Activated CD4-positive, alpha-beta T cell treated with anti-CD3 and anti-CD28 coated beads, Interleukin-2, amount 10 ng/mL, durations not matched to agents 24 days and 14 days (primary cell): Measurements from ENCODE around the gene DLGAP1. TPM values are rescaled to one million over a fixed set of nuclear protein-coding genes. Genes with fewer than 3 reads are reported as not detected.

ENCODE experiments used
- DNase-seq: peaks from one replicate; pipeline ENCODE4 v3.0.0; 2022
- H3K27ac Mint-ChIP-seq: one replicate; pipeline ENCODE4 v1.8.0; 2022; ENCODE audit warnings: mild to moderate bottlenecking, mixed read lengths
- H3K27me3 Mint-ChIP-seq: one replicate; pipeline ENCODE4 v1.8.0; 2022; ENCODE audit warnings: mixed read lengths
- H3K36me3 Mint-ChIP-seq: one replicate; pipeline ENCODE4 v1.8.0; 2022; ENCODE audit warnings: low read depth, mild to moderate bottlenecking, mixed read lengths
- H3K4me1 Mint-ChIP-seq: one replicate; pipeline ENCODE4 v1.8.0; 2021; ENCODE audit warnings: mixed read lengths
- H3K4me3 Mint-ChIP-seq: one replicate; pipeline ENCODE4 v1.8.0; 2022; ENCODE audit warnings: mild to moderate bottlenecking, moderate library complexity, mixed read lengths
- H3K9me3 Mint-ChIP-seq: one replicate; pipeline ENCODE4 v1.8.0; 2021; ENCODE audit warnings: mixed read lengths
- intact Hi-C: fragments of 100-400 bp; cut with micrococcal nuclease; formaldehyde crosslinking; loops from one replicate; pipeline ENCODE4 v1.15.1; 2023
- total RNA-seq: library from RNA; stranded (reverse); gene quantifications from 2 replicates; pipeline ENCODE4 v1.2.3, GENCODE V29; 2022

The DLGAP1 gene
- total RNA-seq, 1 donor from 2014 or later: 1.5 TPM

DNA sequence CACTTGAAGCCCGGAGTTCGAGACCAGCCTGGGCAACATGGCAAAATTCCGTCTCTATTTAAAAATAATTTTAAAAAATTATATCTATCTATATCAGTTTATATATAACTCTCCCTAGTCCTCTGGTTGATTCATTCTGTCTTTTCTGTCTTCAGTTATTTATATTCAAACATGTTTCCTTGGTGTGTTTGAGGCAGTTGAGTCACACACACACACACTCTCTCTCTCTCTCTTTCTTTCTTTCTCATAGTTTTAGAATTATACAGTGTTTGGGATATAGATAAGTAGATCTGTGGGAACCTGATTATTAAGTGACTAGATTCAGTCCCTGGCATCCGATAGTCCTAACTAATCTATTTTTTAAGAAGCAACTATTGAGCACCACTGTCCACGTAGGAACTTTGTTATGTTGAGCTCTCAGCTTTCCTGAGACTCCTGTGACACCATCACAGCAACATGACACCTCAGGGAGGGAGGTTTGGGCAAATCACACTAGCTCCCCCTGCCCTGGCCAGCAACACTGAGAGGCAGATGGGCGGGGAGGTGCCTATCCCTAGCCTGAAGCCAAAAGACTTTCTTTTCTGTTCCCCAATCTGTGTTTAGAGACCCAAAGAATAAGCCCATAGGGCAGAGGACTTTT, 482.7 kb downstream of the DLGAP1 start:
- Mint-ChIP-seq H3K36me3 (no peaks in the 10 kb centered on the region), H3K27me3 (peaks cover 7% of the 10 kb centered on the region), H3K4me1 (no peaks in the 10 kb centered on the region), H3K27ac (no peak overlapping the region), H3K9me3 (no peaks in the 10 kb centered on the region), H3K4me3 (no peak overlapping the region)
- no peak for DNase-seq
- intact Hi-C loops: no loop called here

DNA sequence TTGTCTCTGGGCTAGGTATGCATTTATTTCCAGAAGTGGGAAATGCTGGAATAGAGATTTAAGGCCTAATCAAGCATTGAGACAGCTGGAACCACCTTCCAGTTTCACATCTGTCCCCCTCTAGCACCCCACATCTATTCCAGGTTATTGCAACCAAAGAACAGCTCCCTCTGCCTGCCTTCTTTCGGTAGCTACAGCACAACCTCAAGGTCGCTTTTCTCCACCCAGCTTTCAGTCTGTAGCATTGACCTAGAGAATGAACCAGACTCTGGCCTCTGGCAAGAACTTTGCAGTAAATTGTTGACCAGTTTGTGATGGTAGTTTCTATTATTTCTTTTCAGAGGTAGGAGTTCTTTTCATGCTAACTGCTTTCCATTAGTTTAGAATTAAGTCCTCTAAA, 484.2 kb downstream of the DLGAP1 start:
- no peaks in the 10 kb centered on the region for H3K36me3 Mint-ChIP-seq
- intact Hi-C loops: no loop called here
- H3K27me3 Mint-ChIP-seq: peaks cover 15% of the 10 kb centered on the region
- no peaks in the 10 kb centered on the region for H3K4me1 Mint-ChIP-seq
- H3K27ac Mint-ChIP-seq: no peak overlapping the region
- no peak for DNase-seq
- no peaks in the 10 kb centered on the region for H3K9me3 Mint-ChIP-seq
- no peak overlapping the region for H3K4me3 Mint-ChIP-seq

DNA sequence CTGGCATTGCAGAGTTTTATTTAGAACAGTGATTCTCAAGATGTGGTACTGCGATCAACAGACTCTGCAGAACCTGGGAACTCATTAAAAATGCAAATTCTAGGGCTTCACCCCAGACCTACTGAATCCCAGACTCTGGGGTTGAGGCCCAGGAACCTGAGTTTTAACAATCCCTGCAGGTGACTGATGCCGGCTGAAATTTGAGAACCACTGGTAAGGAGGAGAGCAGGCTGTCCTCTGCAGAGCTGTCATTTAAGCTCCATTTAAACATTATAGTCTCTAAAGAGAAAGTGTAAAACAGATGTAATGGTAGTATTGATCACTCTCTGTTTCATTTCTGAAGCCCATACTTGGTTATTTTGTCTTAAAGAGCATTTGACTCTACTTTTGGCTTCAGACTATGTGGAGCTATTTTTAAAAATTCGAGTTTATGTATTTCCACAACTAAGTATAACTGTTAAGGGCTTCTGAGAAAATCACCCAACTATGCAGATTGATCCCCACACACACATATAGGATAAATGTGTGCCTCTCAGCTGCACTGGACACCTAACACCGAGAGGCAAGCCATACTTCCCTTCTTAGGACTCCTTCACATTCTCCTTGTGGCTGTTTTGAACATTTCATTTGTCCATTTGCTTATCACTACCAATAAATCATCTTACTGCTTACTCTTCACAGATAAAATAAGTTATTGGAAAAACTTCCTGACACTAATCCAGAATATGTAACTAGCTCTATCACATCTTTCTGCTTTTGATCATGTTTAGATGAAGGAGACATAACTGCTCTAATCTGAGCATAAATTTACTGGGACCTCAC, 487.5 kb downstream of the DLGAP1 start:
- Mint-ChIP-seq H3K4me1 (no peaks in the 10 kb centered on the region), H3K27me3 (peaks cover 16% of the 10 kb centered on the region), H3K27ac (no peak overlapping the region), H3K9me3 (no peaks in the 10 kb centered on the region), H3K4me3 (no peak overlapping the region), H3K36me3 (no peaks in the 10 kb centered on the region)
- DNase-seq: peak; percentile 29
- intact Hi-C loops: no loop called here

DNA sequence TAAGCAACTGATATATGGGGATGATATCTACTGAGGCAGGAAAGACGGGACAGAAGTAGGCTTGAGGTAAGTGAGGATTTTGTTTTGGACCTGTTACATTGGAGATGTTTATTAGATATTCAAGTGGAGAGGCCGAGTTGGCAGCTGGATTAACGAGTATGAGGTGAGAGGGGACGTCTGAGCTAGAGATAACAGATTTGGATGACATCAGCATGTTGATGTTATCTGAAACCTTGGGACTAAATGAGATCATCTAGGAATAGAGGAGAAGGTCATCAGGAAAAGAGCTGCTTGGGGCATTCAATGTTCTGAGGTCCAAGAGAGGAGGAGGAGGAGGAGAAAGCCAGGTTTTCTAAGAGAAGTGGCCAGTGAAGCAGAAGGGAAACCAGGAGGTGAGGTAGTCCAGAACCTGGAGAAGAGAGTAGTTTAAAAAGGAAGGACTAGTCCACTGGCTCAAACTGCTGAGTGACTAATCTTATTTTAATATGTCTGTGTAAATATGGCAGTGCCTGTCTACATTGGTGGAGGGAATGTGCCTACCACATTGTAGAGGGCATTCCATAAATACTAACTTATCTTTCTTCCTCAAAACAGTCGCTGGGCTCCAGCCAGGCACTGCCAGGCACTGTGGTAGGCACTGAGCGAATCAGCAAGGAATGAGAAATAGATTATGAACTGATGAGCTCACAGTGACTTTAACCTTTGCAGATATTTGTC, 488.3 kb downstream of the DLGAP1 start:
- no peak overlapping the region for H3K27ac Mint-ChIP-seq
- peak; percentile 34 for DNase-seq
- no peaks in the 10 kb centered on the region for H3K9me3 Mint-ChIP-seq
- H3K36me3 Mint-ChIP-seq: no peaks in the 10 kb centered on the region
- H3K27me3 Mint-ChIP-seq: peaks cover 16% of the 10 kb centered on the region
- H3K4me1 Mint-ChIP-seq: no peaks in the 10 kb centered on the region
- H3K4me3 Mint-ChIP-seq: no peak overlapping the region
- intact Hi-C loops: no loop called here

DNA sequence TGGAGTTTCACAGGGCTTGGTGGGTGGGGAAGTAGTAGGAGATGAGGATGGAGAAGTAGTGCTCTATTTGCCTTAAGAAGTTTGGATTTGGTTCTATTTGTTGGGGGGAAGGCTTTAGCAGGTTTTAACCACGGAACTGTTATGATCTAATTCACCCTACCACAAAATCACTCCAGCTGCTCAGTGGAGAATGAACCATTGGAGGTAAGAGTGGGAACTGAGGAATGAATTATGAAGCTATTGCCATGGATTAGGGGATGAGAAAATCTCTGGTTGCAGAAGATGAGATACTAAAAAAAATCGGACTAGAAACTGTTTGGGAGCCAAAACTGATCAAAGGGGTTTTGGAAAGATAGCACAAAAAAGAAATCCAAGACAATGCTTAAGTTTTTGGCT, 488.9 kb downstream of the DLGAP1 start:
- Mint-ChIP-seq H3K27ac (no peak overlapping the region), H3K4me1 (no peaks in the 10 kb centered on the region), H3K36me3 (no peaks in the 10 kb centered on the region), H3K4me3 (no peak overlapping the region), H3K9me3 (no peaks in the 10 kb centered on the region), H3K27me3 (peaks cover 16% of the 10 kb centered on the region)
- intact Hi-C loops: no loop called here
- no peak for DNase-seq

DNA sequence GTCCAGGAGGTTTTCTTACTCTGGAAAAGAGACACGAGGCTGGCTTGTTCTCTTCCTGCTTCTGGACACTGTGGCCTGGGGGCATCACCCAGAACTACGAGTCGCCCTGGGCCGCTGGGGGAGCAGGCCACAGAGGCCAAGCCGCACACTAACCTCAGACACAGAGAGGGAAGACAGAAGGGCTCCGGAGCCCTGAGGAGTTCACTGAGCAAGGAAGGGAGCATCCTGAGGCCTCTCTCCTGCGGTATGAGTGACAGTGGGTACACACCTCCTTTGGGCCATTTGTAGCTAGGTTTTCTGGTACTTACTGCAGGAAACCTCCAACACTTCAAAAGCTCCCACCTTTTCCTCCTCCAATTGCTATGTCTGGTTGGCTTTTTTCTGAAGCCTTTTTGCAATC, 494.1 kb downstream of the DLGAP1 start:
- Mint-ChIP-seq H3K9me3 (no peaks in the 10 kb centered on the region), H3K4me3 (no peak overlapping the region), H3K27ac (no peak overlapping the region), H3K36me3 (no peaks in the 10 kb centered on the region), H3K4me1 (no peaks in the 10 kb centered on the region), H3K27me3 (peaks cover 1% of the 10 kb centered on the region)
- intact Hi-C loops: no loop called here
- DNase-seq: peak; percentile 39

DNA sequence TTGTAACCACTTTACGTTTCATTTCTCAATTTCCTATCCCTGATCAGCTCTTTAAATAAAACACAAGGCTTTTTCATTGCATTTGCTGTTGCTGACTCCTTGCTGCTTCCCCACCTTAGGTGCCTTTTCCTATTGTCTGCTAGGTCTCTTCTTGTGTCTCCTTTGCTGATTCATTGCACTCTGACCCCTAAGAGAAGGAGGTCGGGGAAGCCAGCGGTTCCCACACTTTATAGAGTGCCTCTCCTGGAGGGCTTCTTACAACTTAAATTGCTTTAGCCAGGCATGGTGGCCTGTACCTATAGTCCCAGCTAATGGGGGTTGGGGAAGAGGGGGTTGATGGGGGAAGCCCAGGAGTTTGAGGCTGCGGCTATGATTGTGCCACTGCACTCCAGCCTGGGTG, 495.0 kb downstream of the DLGAP1 start:
- intact Hi-C loops: no loop called here
- peak; percentile 36 for DNase-seq
- H3K27ac Mint-ChIP-seq: no peak overlapping the region
- no peaks in the 10 kb centered on the region for H3K9me3 Mint-ChIP-seq
- no peaks in the 10 kb centered on the region for H3K4me1 Mint-ChIP-seq
- no peak overlapping the region for H3K4me3 Mint-ChIP-seq
- no peaks in the 10 kb centered on the region for H3K36me3 Mint-ChIP-seq
- no peaks in the 10 kb centered on the region for H3K27me3 Mint-ChIP-seq

DNA sequence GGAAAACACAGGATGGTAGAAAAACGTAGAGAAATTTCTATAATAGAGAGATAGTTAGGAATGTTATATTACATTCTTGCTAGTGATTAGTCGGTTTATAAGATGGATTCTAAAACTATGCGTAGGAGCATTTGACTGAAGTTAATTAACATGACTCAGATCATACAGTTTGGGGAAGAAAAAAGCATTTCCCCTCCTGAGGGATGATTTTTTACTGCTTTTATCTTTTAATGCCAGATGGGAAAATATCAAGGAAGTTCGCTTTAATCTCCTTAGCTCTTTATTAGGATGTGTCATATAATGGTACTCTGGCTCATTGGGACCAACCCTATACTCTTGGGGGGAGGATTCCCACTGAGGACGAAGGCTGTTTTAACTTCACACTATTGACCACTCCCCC, 503.1 kb downstream of the DLGAP1 start:
- Mint-ChIP-seq H3K27me3 (peaks cover 4% of the 10 kb centered on the region), H3K4me3 (no peak overlapping the region)

DNA sequence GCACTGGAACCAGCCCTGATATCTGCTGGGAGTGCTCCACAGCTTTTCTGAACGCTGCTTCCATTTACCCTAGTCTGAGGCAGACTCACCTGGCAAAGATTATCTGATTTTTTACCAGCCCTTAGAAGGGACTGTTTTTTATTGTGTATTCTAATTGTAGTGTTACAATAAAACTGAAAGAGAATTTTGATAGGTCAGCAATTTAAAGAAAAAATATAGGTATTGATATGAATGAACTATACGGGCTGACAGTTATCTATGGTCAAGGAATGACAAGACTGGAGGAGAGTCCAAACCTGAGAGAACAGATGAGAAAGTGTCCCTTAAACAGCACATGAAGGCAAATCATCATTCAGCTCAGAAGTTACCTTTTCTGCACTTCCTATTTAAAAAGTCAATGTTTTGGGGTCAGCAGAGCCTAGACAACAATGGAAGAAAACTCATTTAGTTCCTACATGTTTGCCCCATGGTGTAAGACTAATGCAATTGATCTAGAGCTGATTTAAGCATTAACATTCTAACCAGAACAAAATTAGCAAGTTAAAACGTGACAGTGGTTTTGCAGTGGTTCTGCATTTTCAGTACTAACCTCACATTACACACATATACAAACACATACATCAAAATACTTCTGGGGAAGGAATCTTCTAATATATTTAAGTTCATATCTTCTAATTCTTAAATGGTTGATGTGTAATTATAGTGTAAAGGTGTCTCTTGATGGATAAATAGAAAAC, 504.3 kb downstream of the DLGAP1 start:
- Mint-ChIP-seq H3K27ac (no peak overlapping the region), H3K4me3 (no peak overlapping the region), H3K9me3 (no peaks in the 10 kb centered on the region), H3K27me3 (peaks cover 4% of the 10 kb centered on the region), H3K4me1 (no peaks in the 10 kb centered on the region), H3K36me3 (no peaks in the 10 kb centered on the region)
- intact Hi-C loops: no loop called here
- DNase-seq: no peak

More for the DNA sequence above, 503.1 kb downstream of the DLGAP1 start:
- DNase-seq: no peak
- Mint-ChIP-seq H3K27ac (no peak overlapping the region), H3K36me3 (no peaks in the 10 kb centered on the region), H3K4me1 (no peaks in the 10 kb centered on the region), H3K9me3 (no peaks in the 10 kb centered on the region)
- intact Hi-C loops: no loop called here

DNA sequence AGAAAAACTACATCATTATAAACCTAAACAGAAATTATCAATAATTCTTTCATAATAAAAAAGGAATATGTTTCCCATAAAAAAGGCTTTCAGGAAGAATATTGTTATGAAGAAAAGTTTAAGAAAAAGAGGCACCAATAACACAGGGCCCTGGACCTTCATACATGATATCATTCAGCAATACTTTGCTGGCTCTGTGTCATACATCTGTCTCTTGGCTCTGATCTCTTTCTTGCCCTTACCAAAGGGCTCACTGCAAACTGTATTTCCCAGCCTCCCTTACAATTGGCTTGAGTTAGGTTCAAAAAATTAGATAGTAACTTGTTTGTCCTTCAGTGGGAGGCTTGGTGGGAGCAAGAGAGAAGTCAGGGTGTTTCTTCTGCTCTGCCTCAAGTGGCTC, 506.1 kb downstream of the DLGAP1 start:
- Mint-ChIP-seq H3K27ac (no peak overlapping the region), H3K36me3 (no peaks in the 10 kb centered on the region), H3K9me3 (no peaks in the 10 kb centered on the region), H3K4me3 (no peak overlapping the region), H3K4me1 (no peaks in the 10 kb centered on the region), H3K27me3 (peaks cover 2% of the 10 kb centered on the region)
- DNase-seq: no peak
- intact Hi-C loops: no loop called here

DNA sequence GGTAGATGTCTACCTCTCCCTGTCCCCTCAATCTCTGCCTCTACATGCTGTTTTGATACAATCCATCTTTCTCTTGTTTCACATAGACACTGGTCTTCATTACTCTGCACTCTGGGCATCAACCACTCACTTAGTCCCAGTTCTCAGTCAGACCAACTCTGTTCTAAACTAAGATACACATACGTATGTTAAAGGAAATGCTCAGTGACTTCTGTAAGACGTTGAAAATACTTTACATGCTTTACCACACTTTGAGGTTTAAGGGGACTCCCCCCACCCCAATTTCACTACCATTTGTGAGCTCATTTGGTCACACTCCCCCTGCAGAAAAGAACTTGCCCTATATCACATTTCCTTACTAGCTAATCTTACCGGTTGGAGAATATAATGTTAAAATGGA, 507.7 kb downstream of the DLGAP1 start:
- H3K27me3 Mint-ChIP-seq: peaks cover 2% of the 10 kb centered on the region
- no peaks in the 10 kb centered on the region for H3K9me3 Mint-ChIP-seq
- no peaks in the 10 kb centered on the region for H3K36me3 Mint-ChIP-seq
- intact Hi-C loops: no loop called here
- no peak overlapping the region for H3K4me3 Mint-ChIP-seq
- H3K27ac Mint-ChIP-seq: no peak overlapping the region
- no peak for DNase-seq
- no peaks in the 10 kb centered on the region for H3K4me1 Mint-ChIP-seq

DNA sequence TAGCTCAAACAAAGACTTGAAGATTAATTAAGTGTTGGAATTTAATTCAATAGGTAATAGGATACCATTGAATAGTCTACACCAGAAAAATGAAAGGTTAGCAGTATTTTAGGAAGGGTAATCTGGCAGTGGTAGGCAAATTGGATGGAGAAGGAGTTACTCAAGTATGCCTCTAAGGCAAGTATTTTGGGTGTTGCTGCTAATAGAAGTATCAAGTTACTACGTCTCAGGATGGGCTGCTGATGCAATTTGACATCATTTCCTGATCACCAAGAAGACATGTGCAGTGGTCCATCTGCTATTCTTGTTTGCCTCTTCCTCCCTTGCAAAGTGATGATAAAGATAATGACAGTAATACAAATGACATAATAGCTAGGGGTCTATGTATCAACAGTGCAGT, 519.8 kb downstream of the DLGAP1 start:
- intact Hi-C loops: no loop called here
- no peaks in the 10 kb centered on the region for H3K27me3 Mint-ChIP-seq
- no peak overlapping the region for H3K27ac Mint-ChIP-seq
- peaks cover 9% of the 10 kb centered on the region for H3K9me3 Mint-ChIP-seq
- H3K36me3 Mint-ChIP-seq: no peaks in the 10 kb centered on the region
- no peaks in the 10 kb centered on the region for H3K4me1 Mint-ChIP-seq
- H3K4me3 Mint-ChIP-seq: no peak overlapping the region
- no peak for DNase-seq

DNA sequence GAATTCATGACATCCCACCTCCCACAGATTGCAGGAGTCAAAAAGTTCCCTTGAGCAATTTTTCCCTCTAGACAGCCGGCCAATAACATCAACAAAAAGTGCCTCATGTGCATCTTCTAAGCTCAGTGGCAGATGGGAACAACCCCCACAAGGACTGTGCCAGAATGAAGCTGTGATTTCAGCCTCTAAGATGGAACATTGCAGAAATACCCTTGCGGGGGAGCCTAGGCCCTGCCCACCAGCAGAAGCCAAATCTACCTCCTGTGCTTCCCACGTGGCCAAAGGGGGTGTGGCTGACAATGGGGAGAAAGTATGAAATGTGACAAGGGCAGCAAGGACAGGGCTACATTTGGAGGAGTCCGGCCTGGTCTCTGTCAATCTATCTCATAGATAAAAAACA, 522.8 kb downstream of the DLGAP1 start:
- H3K4me3 Mint-ChIP-seq: no peak overlapping the region
- no peaks in the 10 kb centered on the region for H3K4me1 Mint-ChIP-seq
- no peak for DNase-seq
- H3K9me3 Mint-ChIP-seq: peaks cover 9% of the 10 kb centered on the region
- H3K27ac Mint-ChIP-seq: no peak overlapping the region
- no peaks in the 10 kb centered on the region for H3K36me3 Mint-ChIP-seq
- no peaks in the 10 kb centered on the region for H3K27me3 Mint-ChIP-seq
- intact Hi-C loops: no loop called here
